ENCODE measurements around the gene SAG. TPM values are rescaled to one million over a fixed set of nuclear protein-coding genes. Genes with fewer than 3 reads are reported as not detected.

SAG gene
- total RNA-seq (not detected), polyA plus RNA-seq (not detected)

DNA sequence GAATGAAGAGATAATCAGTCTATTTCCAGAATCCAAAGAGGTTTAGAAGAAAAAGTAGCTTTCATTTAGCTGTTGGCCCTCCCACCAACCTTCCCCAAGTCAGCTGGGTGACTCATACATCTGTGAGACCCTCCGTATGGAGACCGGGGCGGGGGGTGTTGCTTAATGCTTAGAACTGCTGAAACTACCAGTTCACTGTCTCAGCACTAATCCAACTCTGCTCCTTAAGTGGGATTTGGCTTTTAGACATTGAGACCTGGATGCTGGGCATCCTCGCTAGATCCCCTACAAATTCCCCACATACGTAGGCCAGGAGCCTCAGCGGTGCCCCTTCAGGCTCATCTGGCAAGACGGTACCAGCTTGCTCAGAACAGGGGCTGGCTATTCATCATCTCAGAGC is at the start of gene SAG:
SAG (plus strand) TSS at position 252 of the 400 bp plus-strand sequence. CDS start 1,374 bp downstream, outside the sequence.
- Mint-ChIP-seq H3K27me3 (no peaks in the 10 kb centered on the region), H3K4me3 (no peak within 1 kb of the TSS), H3K4me1 (peaks cover 5 to 10% (median 6%) of the 10 kb centered on the region in 3 donors), H3K36me3 (no peaks in the 10 kb centered on the region), H3K27ac (peak within 1 kb of the TSS in 3 of 8 donors; percentile 43 to 66 (median 62)), H3K9me3 (no peaks in the 10 kb centered on the region)
- H3K27me3 ChIP-seq (ENCODE audit: insufficient read depth, low read length, poor library complexity, severe bottlenecking) = no peaks in the 10 kb centered on the region
- no peaks in the 10 kb centered on the region for H3K9me3 ChIP-seq (ENCODE audit: low read length)
- H3K4me1 ChIP-seq (ENCODE audit: insufficient read depth, low read length) = no peaks in the 10 kb centered on the region
- no peak within 1 kb of the TSS for H3K27ac ChIP-seq (ENCODE audit: low read depth, low read length)
- ChIA-PET CTCF (no interaction called here), POLR2A (no interaction called here)
- no peak for DNase-seq
- no peak within 1 kb of the TSS for H3K4me3 ChIP-seq (ENCODE audit: low read length)
- H3K36me3 ChIP-seq (ENCODE audit: insufficient read depth, low read length) = no peaks in the 10 kb centered on the region

- H3K27me3 Mint-ChIP-seq = no peaks in the 10 kb centered on the region
- Histone ChIP-seq H3K27ac (ENCODE audit: low read depth, low read length) (no peak overlapping the region), H3K4me3 (ENCODE audit: low read length) (no peak overlapping the region), H3K4me1 (ENCODE audit: insufficient read depth, low read length) (peaks cover 67% of the 10 kb centered on the region), H3K27me3 (ENCODE audit: insufficient read depth, low read length, poor library complexity, severe bottlenecking) (no peaks in the 10 kb centered on the region), H3K9me3 (ENCODE audit: low read length) (no peaks in the 10 kb centered on the region), H3K36me3 (ENCODE audit: insufficient read depth, low read length) (peaks cover 54% of the 10 kb centered on the region)
- H3K9me3 Mint-ChIP-seq = no peaks in the 10 kb centered on the region
- peaks cover 10 to 91% (median 40%) of the 10 kb centered on the region in 3 donors for H3K36me3 Mint-ChIP-seq
- H3K4me3 Mint-ChIP-seq = peak overlapping the region in 2 of 7 donors; percentile 28 to 59
- POLR2A ChIA-PET = no interaction called here
- CTCF ChIA-PET = no interaction called here
- peak overlapping the region in 6 of 8 donors; percentile 28 to 87 (median 84) for H3K27ac Mint-ChIP-seq
- H3K4me1 Mint-ChIP-seq = peaks cover 78 to 91% (median 84%) of the 10 kb centered on the region in 3 donors
- no peak for DNase-seq
Observed at GRCh38 chr2:233258211-233258610, 49.4 kb upstream of the SAG start.

DNA sequence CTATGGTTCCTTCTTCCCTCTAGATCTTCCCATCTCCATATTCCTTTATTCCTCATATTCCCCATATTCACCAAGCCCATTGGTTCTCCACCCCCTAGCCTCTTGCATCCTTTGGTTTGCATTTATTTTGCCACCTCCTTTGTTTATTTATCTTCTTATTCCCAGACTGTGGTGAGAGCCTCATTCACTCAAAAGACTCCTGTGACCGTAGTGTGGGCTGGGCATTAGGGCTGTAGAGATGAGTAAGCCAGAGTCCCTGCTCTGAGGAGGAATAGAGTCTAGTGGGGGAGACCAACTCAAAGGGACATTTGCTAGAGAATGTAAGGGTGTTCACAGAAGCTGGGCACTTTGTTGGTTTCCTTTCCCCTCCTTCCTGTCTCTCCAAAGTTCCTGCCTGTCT is 47.9 kb upstream of the SAG start:
- no peak for DNase-seq
- Mint-ChIP-seq H3K36me3 (peaks cover 12 to 95% (median 46%) of the 10 kb centered on the region in 3 donors), H3K4me1 (peaks cover 70 to 79% (median 72%) of the 10 kb centered on the region in 3 donors), H3K9me3 (no peaks in the 10 kb centered on the region), H3K27me3 (no peaks in the 10 kb centered on the region), H3K27ac (peak overlapping the region; percentile 21 to 95 (median 80)), H3K4me3 (peak overlapping the region in 2 of 7 donors; percentile 14 to 39)
- Histone ChIP-seq H3K27me3 (ENCODE audit: insufficient read depth, low read length, poor library complexity, severe bottlenecking) (no peaks in the 10 kb centered on the region), H3K4me1 (ENCODE audit: insufficient read depth, low read length) (peaks cover 52% of the 10 kb centered on the region), H3K36me3 (ENCODE audit: insufficient read depth, low read length) (peaks cover 69% of the 10 kb centered on the region), H3K9me3 (ENCODE audit: low read length) (no peaks in the 10 kb centered on the region), H3K27ac (ENCODE audit: low read depth, low read length) (no peak overlapping the region), H3K4me3 (ENCODE audit: low read length) (no peak overlapping the region)
- CTCF ChIA-PET = no interaction called here
- POLR2A ChIA-PET = no interaction called here

- POLR2A ChIA-PET = interaction anchor here (1.5 kb wide), 1 partner anchor 9 kb away, joined by 5 read pairs; the partner anchor contains the start of gene ATG16L1
- no peak overlapping the region for H3K27ac ChIP-seq (ENCODE audit: low read depth, low read length)
- H3K4me3 ChIP-seq (ENCODE audit: low read length) = no peak overlapping the region
- Mint-ChIP-seq H3K4me3 (peak overlapping the region in 2 of 7 donors; percentile 9 to 13), H3K27ac (peak overlapping the region; percentile 21 to 95 (median 84)), H3K36me3 (peaks cover 18 to 95% (median 45%) of the 10 kb centered on the region in 3 donors), H3K9me3 (no peaks in the 10 kb centered on the region), H3K27me3 (no peaks in the 10 kb centered on the region), H3K4me1 (peaks cover 64 to 73% (median 65%) of the 10 kb centered on the region in 3 donors)
- no peak for DNase-seq
- H3K27me3 ChIP-seq (ENCODE audit: insufficient read depth, low read length, poor library complexity, severe bottlenecking) = no peaks in the 10 kb centered on the region
- CTCF ChIA-PET = no interaction called here
- H3K36me3 ChIP-seq (ENCODE audit: insufficient read depth, low read length) = peaks cover 76% of the 10 kb centered on the region
- no peaks in the 10 kb centered on the region for H3K9me3 ChIP-seq (ENCODE audit: low read length)
- H3K4me1 ChIP-seq (ENCODE audit: insufficient read depth, low read length) = peaks cover 44% of the 10 kb centered on the region
Observed at GRCh38 chr2:233260661-233261060, 47.0 kb upstream of the SAG start.

GRCh38 chr2:233261819-233262555 is 45.6 kb upstream of the SAG start:
- DNase-seq = no peak
- no peaks in the 10 kb centered on the region for H3K9me3 Mint-ChIP-seq
- ChIA-PET CTCF (interaction anchor here (5.2 kb wide), 1 partner anchor 10 kb away, joined by 23 read pairs; the partner anchor contains the start of gene ATG16L1), POLR2A (interaction anchor here (1.5 kb wide), 1 partner anchor 10 kb away, joined by 5 read pairs; the partner anchor contains the start of gene ATG16L1)
- peak overlapping the region; percentile 10 for H3K27ac ChIP-seq (ENCODE audit: low read depth, low read length)
- no peaks in the 10 kb centered on the region for H3K27me3 Mint-ChIP-seq
- H3K27me3 ChIP-seq (ENCODE audit: insufficient read depth, low read length, poor library complexity, severe bottlenecking) = no peaks in the 10 kb centered on the region
- no peaks in the 10 kb centered on the region for H3K9me3 ChIP-seq (ENCODE audit: low read length)
- H3K4me3 ChIP-seq (ENCODE audit: low read length) = no peak overlapping the region
- H3K27ac Mint-ChIP-seq = peak overlapping the region; percentile 21 to 93 (median 88)
- H3K36me3 Mint-ChIP-seq = peaks cover 28 to 94% (median 44%) of the 10 kb centered on the region in 3 donors
- H3K4me1 Mint-ChIP-seq = peaks cover 67 to 76% (median 72%) of the 10 kb centered on the region in 3 donors
- H3K36me3 ChIP-seq (ENCODE audit: insufficient read depth, low read length) = peaks cover 89% of the 10 kb centered on the region
- peak overlapping the region in 6 of 7 donors; percentile 27 to 65 (median 63) for H3K4me3 Mint-ChIP-seq
- peaks cover 48% of the 10 kb centered on the region for H3K4me1 ChIP-seq (ENCODE audit: insufficient read depth, low read length)

GRCh38 chr2:233262562-233262961 is 45.1 kb upstream of the SAG start:
- Mint-ChIP-seq H3K4me3 (peak overlapping the region in 6 of 7 donors; percentile 27 to 65 (median 62)), H3K27ac (peak overlapping the region; percentile 21 to 93 (median 88)), H3K27me3 (no peaks in the 10 kb centered on the region), H3K4me1 (peaks cover 68 to 78% (median 76%) of the 10 kb centered on the region in 3 donors), H3K9me3 (no peaks in the 10 kb centered on the region), H3K36me3 (peaks cover 30 to 93% (median 46%) of the 10 kb centered on the region in 3 donors)
- ChIA-PET POLR2A (no interaction called here), CTCF (interaction anchor here (5.2 kb wide), 1 partner anchor 11 kb away, joined by 23 read pairs; the partner anchor contains the start of gene ATG16L1)
- no peak for DNase-seq
- Histone ChIP-seq H3K27me3 (ENCODE audit: insufficient read depth, low read length, poor library complexity, severe bottlenecking) (no peaks in the 10 kb centered on the region), H3K36me3 (ENCODE audit: insufficient read depth, low read length) (peaks cover 83% of the 10 kb centered on the region), H3K9me3 (ENCODE audit: low read length) (no peaks in the 10 kb centered on the region), H3K4me1 (ENCODE audit: insufficient read depth, low read length) (peaks cover 54% of the 10 kb centered on the region), H3K4me3 (ENCODE audit: low read length) (no peak overlapping the region), H3K27ac (ENCODE audit: low read depth, low read length) (peak overlapping the region; percentile 10)

GRCh38 chr2:233263045-233263570 is 44.5 kb upstream of the SAG start:
- ChIA-PET CTCF (interaction anchor here (1.0 to 5.2 kb wide), 2 partner anchors 9 to 11 kb away, joined by 3 to 23 read pairs; partner anchors contain the start of gene ATG16L1), POLR2A (interaction anchor here (0.6 kb wide), 1 partner anchor 69 kb away, joined by 8 read pairs; no protein-coding TSS in a partner anchor)
- Histone ChIP-seq H3K27ac (ENCODE audit: low read depth, low read length) (no peak overlapping the region), H3K36me3 (ENCODE audit: insufficient read depth, low read length) (peaks cover 82% of the 10 kb centered on the region), H3K4me1 (ENCODE audit: insufficient read depth, low read length) (peaks cover 58% of the 10 kb centered on the region), H3K4me3 (ENCODE audit: low read length) (no peak overlapping the region), H3K9me3 (ENCODE audit: low read length) (no peaks in the 10 kb centered on the region), H3K27me3 (ENCODE audit: insufficient read depth, low read length, poor library complexity, severe bottlenecking) (no peaks in the 10 kb centered on the region)
- DNase-seq = no peak
- peaks cover 33 to 92% (median 43%) of the 10 kb centered on the region in 3 donors for H3K36me3 Mint-ChIP-seq
- H3K9me3 Mint-ChIP-seq = no peaks in the 10 kb centered on the region
- H3K4me1 Mint-ChIP-seq = peaks cover 71 to 80% (median 78%) of the 10 kb centered on the region in 3 donors
- no peaks in the 10 kb centered on the region for H3K27me3 Mint-ChIP-seq
- H3K4me3 Mint-ChIP-seq = no peak overlapping the region
- H3K27ac Mint-ChIP-seq = peak overlapping the region; percentile 21 to 93 (median 88)

GRCh38 chr2:233264667-233265066 is 42.9 kb upstream of the SAG start:
- no peak overlapping the region for H3K4me3 ChIP-seq (ENCODE audit: low read length)
- no peaks in the 10 kb centered on the region for H3K27me3 ChIP-seq (ENCODE audit: insufficient read depth, low read length, poor library complexity, severe bottlenecking)
- H3K36me3 ChIP-seq (ENCODE audit: insufficient read depth, low read length) = peaks cover 66% of the 10 kb centered on the region
- POLR2A ChIA-PET = no interaction called here
- Mint-ChIP-seq H3K27me3 (no peaks in the 10 kb centered on the region), H3K4me3 (no peak overlapping the region), H3K27ac (peak overlapping the region; percentile 11 to 92 (median 80)), H3K9me3 (no peaks in the 10 kb centered on the region), H3K4me1 (peaks cover 72 to 80% (median 78%) of the 10 kb centered on the region in 3 donors), H3K36me3 (peaks cover 36 to 87% (median 40%) of the 10 kb centered on the region in 3 donors)
- H3K9me3 ChIP-seq (ENCODE audit: low read length) = no peaks in the 10 kb centered on the region
- H3K27ac ChIP-seq (ENCODE audit: low read depth, low read length) = no peak overlapping the region
- no peak for DNase-seq
- CTCF ChIA-PET = interaction anchor here (5.2 kb wide), 1 partner anchor 13 kb away, joined by 23 read pairs; the partner anchor contains the start of gene ATG16L1
- peaks cover 58% of the 10 kb centered on the region for H3K4me1 ChIP-seq (ENCODE audit: insufficient read depth, low read length)
